Liver (tissue), 3 donors: ENCODE data around the gene EAF1.

Experiments
- HNF4G ChIP-seq: IDR thresholded peaks from 2 replicates; pipeline ENCODE4 v1.6.1; 2016; ENCODE audit warnings: antibody characterized with exemption
- SP1 ChIP-seq: IDR thresholded peaks from 2 replicates; pipeline ENCODE4 v1.6.1; 2018; ENCODE audit warnings: antibody characterized with exemption, mild to moderate bottlenecking
- TAF1 ChIP-seq: conservative IDR thresholded peaks from 2 replicates; pipeline ENCODE4 v1.6.1; 2016; ENCODE audit warnings: antibody characterized with exemption, mild to moderate bottlenecking
- TF ChIP-seq, protein P1 (sequence below): fragments of 150-350 bp; IDR thresholded peaks from 2 replicates; pipeline ENCODE4 v1.5.1; 2017; ENCODE audit warnings: improper control_type of control experiment, low read depth, low read length; ENCODE audit not compliant: missing input control
- TF ChIP-seq, protein P2 (sequence below): IDR thresholded peaks from 2 replicates; pipeline ENCODE4 v1.6.1; 2016; ENCODE audit warnings: antibody characterized with exemption, mild to moderate bottlenecking
- TF ChIP-seq, protein P3 (sequence below): IDR thresholded peaks from 2 replicates; pipeline ENCODE4 v1.6.1; 2016; ENCODE audit warnings: antibody characterized with exemption
- donor health status: healthy.
- donor health status: healthy.

DNA sequence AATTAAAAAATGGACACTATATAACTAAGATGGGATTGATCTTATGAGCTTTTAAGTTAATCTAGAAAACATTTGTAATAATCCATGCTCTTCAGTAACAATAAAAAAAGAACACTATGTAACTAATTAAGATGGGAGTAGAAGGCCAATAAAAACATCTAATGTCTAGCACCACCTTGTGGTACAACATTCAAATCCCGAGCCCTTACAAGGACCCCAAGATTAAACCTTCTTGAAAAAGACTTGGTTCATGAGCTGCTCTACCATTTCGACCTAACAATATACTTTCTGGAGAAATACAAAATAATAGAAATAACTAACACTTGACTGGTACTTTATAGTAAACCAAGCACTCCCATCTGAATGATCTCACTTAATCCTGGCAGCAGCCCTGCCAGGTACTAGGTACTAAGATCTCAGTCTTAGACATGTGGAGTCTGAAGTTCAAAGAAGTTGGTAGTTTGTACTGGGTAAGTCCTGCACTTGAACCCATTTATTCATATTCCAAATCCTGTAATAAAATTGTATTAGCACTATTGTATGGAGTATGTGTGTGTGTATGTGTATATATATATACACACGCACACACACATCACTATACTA, 21.8 kb upstream of the EAF1 start:
- TF ChIP-seq, protein P1, sequence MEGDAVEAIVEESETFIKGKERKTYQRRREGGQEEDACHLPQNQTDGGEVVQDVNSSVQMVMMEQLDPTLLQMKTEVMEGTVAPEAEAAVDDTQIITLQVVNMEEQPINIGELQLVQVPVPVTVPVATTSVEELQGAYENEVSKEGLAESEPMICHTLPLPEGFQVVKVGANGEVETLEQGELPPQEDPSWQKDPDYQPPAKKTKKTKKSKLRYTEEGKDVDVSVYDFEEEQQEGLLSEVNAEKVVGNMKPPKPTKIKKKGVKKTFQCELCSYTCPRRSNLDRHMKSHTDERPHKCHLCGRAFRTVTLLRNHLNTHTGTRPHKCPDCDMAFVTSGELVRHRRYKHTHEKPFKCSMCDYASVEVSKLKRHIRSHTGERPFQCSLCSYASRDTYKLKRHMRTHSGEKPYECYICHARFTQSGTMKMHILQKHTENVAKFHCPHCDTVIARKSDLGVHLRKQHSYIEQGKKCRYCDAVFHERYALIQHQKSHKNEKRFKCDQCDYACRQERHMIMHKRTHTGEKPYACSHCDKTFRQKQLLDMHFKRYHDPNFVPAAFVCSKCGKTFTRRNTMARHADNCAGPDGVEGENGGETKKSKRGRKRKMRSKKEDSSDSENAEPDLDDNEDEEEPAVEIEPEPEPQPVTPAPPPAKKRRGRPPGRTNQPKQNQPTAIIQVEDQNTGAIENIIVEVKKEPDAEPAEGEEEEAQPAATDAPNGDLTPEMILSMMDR, result peak; percentile 52
- TF ChIP-seq, protein P2, sequence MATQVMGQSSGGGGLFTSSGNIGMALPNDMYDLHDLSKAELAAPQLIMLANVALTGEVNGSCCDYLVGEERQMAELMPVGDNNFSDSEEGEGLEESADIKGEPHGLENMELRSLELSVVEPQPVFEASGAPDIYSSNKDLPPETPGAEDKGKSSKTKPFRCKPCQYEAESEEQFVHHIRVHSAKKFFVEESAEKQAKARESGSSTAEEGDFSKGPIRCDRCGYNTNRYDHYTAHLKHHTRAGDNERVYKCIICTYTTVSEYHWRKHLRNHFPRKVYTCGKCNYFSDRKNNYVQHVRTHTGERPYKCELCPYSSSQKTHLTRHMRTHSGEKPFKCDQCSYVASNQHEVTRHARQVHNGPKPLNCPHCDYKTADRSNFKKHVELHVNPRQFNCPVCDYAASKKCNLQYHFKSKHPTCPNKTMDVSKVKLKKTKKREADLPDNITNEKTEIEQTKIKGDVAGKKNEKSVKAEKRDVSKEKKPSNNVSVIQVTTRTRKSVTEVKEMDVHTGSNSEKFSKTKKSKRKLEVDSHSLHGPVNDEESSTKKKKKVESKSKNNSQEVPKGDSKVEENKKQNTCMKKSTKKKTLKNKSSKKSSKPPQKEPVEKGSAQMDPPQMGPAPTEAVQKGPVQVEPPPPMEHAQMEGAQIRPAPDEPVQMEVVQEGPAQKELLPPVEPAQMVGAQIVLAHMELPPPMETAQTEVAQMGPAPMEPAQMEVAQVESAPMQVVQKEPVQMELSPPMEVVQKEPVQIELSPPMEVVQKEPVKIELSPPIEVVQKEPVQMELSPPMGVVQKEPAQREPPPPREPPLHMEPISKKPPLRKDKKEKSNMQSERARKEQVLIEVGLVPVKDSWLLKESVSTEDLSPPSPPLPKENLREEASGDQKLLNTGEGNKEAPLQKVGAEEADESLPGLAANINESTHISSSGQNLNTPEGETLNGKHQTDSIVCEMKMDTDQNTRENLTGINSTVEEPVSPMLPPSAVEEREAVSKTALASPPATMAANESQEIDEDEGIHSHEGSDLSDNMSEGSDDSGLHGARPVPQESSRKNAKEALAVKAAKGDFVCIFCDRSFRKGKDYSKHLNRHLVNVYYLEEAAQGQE, result no peak
- TF ChIP-seq TAF1, result no peak
- TF ChIP-seq, protein P3, sequence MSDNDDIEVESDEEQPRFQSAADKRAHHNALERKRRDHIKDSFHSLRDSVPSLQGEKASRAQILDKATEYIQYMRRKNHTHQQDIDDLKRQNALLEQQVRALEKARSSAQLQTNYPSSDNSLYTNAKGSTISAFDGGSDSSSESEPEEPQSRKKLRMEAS, result no peak
- no peak for TF ChIP-seq SP1
- TF ChIP-seq HNF4G, result no peak
